H1 (cell line): ENCODE data around the gene WNT7A. TPM values are rescaled to one million over a fixed set of nuclear protein-coding genes. Genes with fewer than 3 reads are reported as not detected.

ENCODE experiments used
- CTCF ChIA-PET: fragments of 300-600 bp; sonication (Branson Sonifier 250); formaldehyde crosslinking; loops from one replicate; lab custom pipeline; 2021; ENCODE audit not compliant: partially characterized antibody; lab: Charles Lee
- POLR2A ChIA-PET: fragments of 300-600 bp; sonication (Branson Sonifier 250); formaldehyde crosslinking; loops from one replicate; lab custom pipeline; 2021; ENCODE audit warnings: inconsistent platforms; ENCODE audit not compliant: partially characterized antibody; lab: Charles Lee
- DNase-seq, 2 experiments: peaks; one replicate each; pipeline versions ENCODE4 v3.0.0 to v3.0.0-alpha.2; 2010 to 2022; ENCODE audit warnings: low spot score in 2 of 2, low read depth in 1 of 2, mixed read lengths in 1 of 2
- FAIRE-seq: peaks from 2 replicates; lab custom pipeline; 2011; peaks lifted over from hg19 to GRCh38; lab: Jason Lieb, UNC
- H2AFZ ChIP-seq: 2 replicates; pipeline ENCODE4 v1.8.1; 2012; ENCODE audit warnings: low read length, inconsistent platforms
- H2AK5ac ChIP-seq: 2 replicates; pipeline ENCODE4 v1.6.1; 2013; ENCODE audit warnings: low read depth, low read length
- H2BK120ac ChIP-seq: replicated peaks from 2 replicates; pipeline ENCODE3; 2013; ENCODE audit warnings: low read depth, low read length, inconsistent platforms
- H2BK12ac ChIP-seq: 2 replicates; pipeline ENCODE4 v1.6.1; 2013; ENCODE audit warnings: low read depth, low read length
- H2BK15ac ChIP-seq: 2 replicates; pipeline ENCODE4 v1.6.1; 2013; ENCODE audit warnings: low read length
- H2BK20ac ChIP-seq: 2 replicates; pipeline ENCODE4 v1.6.1; 2013; ENCODE audit warnings: low read length
- H2BK5ac ChIP-seq: 2 replicates; pipeline ENCODE4 v1.6.1; 2013; ENCODE audit warnings: low read depth, low read length
- H3K14ac ChIP-seq: 2 replicates; pipeline ENCODE4 v1.6.1; 2013; ENCODE audit warnings: inconsistent platforms; ENCODE audit not compliant: insufficient read length
- H3K18ac ChIP-seq: 2 replicates; pipeline ENCODE4 v1.6.1; 2013; ENCODE audit warnings: low read length; ENCODE audit errors: extremely low read depth
- H3K23ac ChIP-seq: 2 replicates; pipeline ENCODE4 v1.6.1; 2013; ENCODE audit warnings: inconsistent platforms; ENCODE audit not compliant: insufficient read length
- H3K23me2 ChIP-seq: 2 replicates; pipeline ENCODE4 v1.6.1; 2013; ENCODE audit warnings: low read depth, low read length
- H3K27ac ChIP-seq: 2 replicates; pipeline ENCODE4 v1.6.1; 2011; ENCODE audit warnings: low read depth, low read length, inconsistent platforms
- H3K27me3 ChIP-seq, 4 experiments: replicated peaks in 1 of 4; 1 replicate in 1 of 4; 2 replicates in 3 of 4; pipeline versions ENCODE4 v1.6.1 to v1.8.1; 2011 to 2013; ENCODE audit warnings: low read length in 3 of 4, mild to moderate bottlenecking in 3 of 4, inconsistent platforms in 2 of 4, mixed read lengths in 2 of 4, moderate library complexity in 1 of 4; ENCODE audit not compliant: control insufficient read depth in 3 of 4, insufficient read depth in 3 of 4; ENCODE audit errors: extremely low read depth in 1 of 4
- H3K36me3 ChIP-seq, 4 experiments: 2 replicates each; pipeline versions ENCODE4 v1.6.1 to v1.8.1; 2011 to 2013; ENCODE audit warnings: mild to moderate bottlenecking in 4 of 4, low read length in 3 of 4, moderate library complexity in 2 of 4, control low read depth in 1 of 4, inconsistent platforms in 1 of 4; ENCODE audit not compliant: insufficient read depth in 4 of 4, control insufficient read depth in 2 of 4
- H3K4ac ChIP-seq: replicated peaks from 2 replicates; pipeline ENCODE3; 2013; ENCODE audit warnings: low read length, low read depth, mixed read lengths, inconsistent platforms; ENCODE audit not compliant: insufficient read length
- H3K4me1 ChIP-seq, 4 experiments: replicated peaks in 1 of 4; 1 replicate in 1 of 4; 2 replicates in 3 of 4; pipeline versions ENCODE4 v1.6.1 to v1.8.1; 2011 to 2013; ENCODE audit warnings: low read length in 3 of 4, inconsistent platforms in 2 of 4, mixed read lengths in 1 of 4; ENCODE audit not compliant: insufficient read depth in 4 of 4, control insufficient read depth in 3 of 4
- H3K4me2 ChIP-seq, 2 experiments: 2 replicates each; pipeline versions ENCODE4 v1.6.1 to v1.8.1; 2011 to 2013; ENCODE audit warnings: low read depth in 2 of 2, low read length in 2 of 2, control low read depth in 1 of 2, inconsistent platforms in 1 of 2, mild to moderate bottlenecking in 1 of 2; ENCODE audit not compliant: insufficient read depth in 1 of 2
- H3K4me3 ChIP-seq, 4 experiments: fragments of 200-600, 300-600 bp in 1 of 4; sonication (generic), shearing (Covaris generic), sonication (Bioruptor Twin) in 1 of 4; 2 replicates each; pipeline versions ENCODE4 v1.5.1 to v1.8.1; 2011 to 2016; ENCODE audit warnings: low read length in 4 of 4, low read depth in 3 of 4, control low read depth in 2 of 4, inconsistent platforms in 2 of 4, mild to moderate bottlenecking in 2 of 4, mixed read lengths in 1 of 4, moderate library complexity in 1 of 4; ENCODE audit not compliant: insufficient read depth in 2 of 4; ENCODE audit errors: extremely low read depth in 1 of 4
- H3K56ac ChIP-seq: replicated peaks from 2 replicates; pipeline ENCODE3; 2013; ENCODE audit warnings: low read depth, mild to moderate bottlenecking, mixed read lengths, low read length, inconsistent platforms; ENCODE audit not compliant: insufficient read length
- H3K79me1 ChIP-seq: 2 replicates; pipeline ENCODE4 v1.6.1; 2013; ENCODE audit warnings: low read depth, low read length, control low read depth
- H3K79me2 ChIP-seq, 2 experiments: 2 replicates each; pipeline versions ENCODE4 v1.6.1 to v1.8.1; 2012 to 2013; ENCODE audit warnings: low read length in 2 of 2, mild to moderate bottlenecking in 2 of 2, inconsistent platforms in 1 of 2; ENCODE audit not compliant: insufficient read depth in 2 of 2, control insufficient read depth in 1 of 2
- H3K9ac ChIP-seq, 4 experiments: replicated peaks in 1 of 4; 1 replicate in 1 of 4; 2 replicates in 3 of 4; pipeline versions ENCODE4 v1.6.1 to v1.8.1; 2011 to 2013; ENCODE audit warnings: low read depth in 3 of 4, low read length in 3 of 4, control low read depth in 2 of 4, mild to moderate bottlenecking in 2 of 4, moderate library complexity in 2 of 4, inconsistent platforms in 1 of 4; ENCODE audit errors: extremely low read depth in 1 of 4
- H3K9me3 ChIP-seq, 2 experiments: 2 replicates each; pipeline versions ENCODE4 v1.6.1 to v1.8.1; 2012 to 2013; ENCODE audit warnings: mild to moderate bottlenecking in 2 of 2, moderate library complexity in 2 of 2, control low read depth in 1 of 2, inconsistent platforms in 1 of 2, low read depth in 1 of 2, low read length in 1 of 2, mixed read lengths in 1 of 2; ENCODE audit not compliant: insufficient read depth in 2 of 2
- H4K20me1 ChIP-seq, 2 experiments: replicated peaks in 1 of 2; 2 replicates each; pipeline versions ENCODE3 to v1.8.1; 2011 to 2013; ENCODE audit warnings: inconsistent platforms in 2 of 2, low read length in 2 of 2, mild to moderate bottlenecking in 1 of 2; ENCODE audit not compliant: insufficient read depth in 2 of 2, control insufficient read depth in 1 of 2
- H4K5ac ChIP-seq: 2 replicates; pipeline ENCODE4 v1.6.1; 2013; ENCODE audit warnings: low read length, low read depth, mixed read lengths, inconsistent platforms; ENCODE audit not compliant: insufficient read length
- H4K8ac ChIP-seq: 2 replicates; pipeline ENCODE4 v1.8.0; 2013; ENCODE audit warnings: mild to moderate bottlenecking, moderate library complexity, low read length, inconsistent platforms; ENCODE audit not compliant: insufficient read depth; ENCODE audit errors: extremely low read depth
- H4K91ac ChIP-seq: replicated peaks from 2 replicates; pipeline ENCODE3; 2013; ENCODE audit warnings: low read length, mixed read lengths, inconsistent platforms; ENCODE audit not compliant: insufficient read length
- HDAC2 ChIP-seq, 2 experiments: fragments of 300-600 bp in 1 of 2; sonication (generic) in 1 of 2; IDR thresholded peaks; 2 replicates each; pipeline ENCODE4 v1.6.1; 2011 to 2012; ENCODE audit warnings: low read depth in 2 of 2, low read length in 2 of 2, mild to moderate bottlenecking in 2 of 2, moderate library complexity in 2 of 2, borderline replicate concordance in 1 of 2, inconsistent platforms in 1 of 2
- RNF2 ChIP-seq: fragments of 200-900, 300-1000 bp; sonication (generic); IDR thresholded peaks from 2 replicates; pipeline ENCODE4 v1.7.1; 2016; ENCODE audit warnings: borderline replicate concordance, low read depth, mild to moderate bottlenecking, antibody characterized with exemption, low read length; ENCODE audit not compliant: poor library complexity, severe bottlenecking; ENCODE audit errors: missing control alignments
- SIN3A ChIP-seq, 2 experiments: IDR thresholded peaks in 1 of 2; conservative IDR thresholded peaks in 1 of 2; 2 replicates each; pipeline ENCODE4 v1.6.1; 2011 to 2012; ENCODE audit warnings: low read length in 2 of 2, improper control_type of control experiment in 1 of 2, low read depth in 1 of 2, mild to moderate bottlenecking in 1 of 2
- SIX5 ChIP-seq: IDR thresholded peaks from 2 replicates; pipeline ENCODE4 v1.6.1; 2011; ENCODE audit warnings: mild to moderate bottlenecking, low read depth, low read length
- YY1 ChIP-seq: IDR thresholded peaks from 2 replicates; pipeline ENCODE4 v1.6.1; 2011; ENCODE audit warnings: low read depth, mild to moderate bottlenecking, low read length
- WGBS, 2 experiments: shearing (Covaris generic) in 1 of 2; methylation state at CpG; one replicate each; pipeline versions ENCODE4 v1.1.6 to v1.1.7; 2013 to 2015; ENCODE audit warnings: low lambda C conversion rate in 2 of 2, mixed read lengths in 2 of 2, inconsistent platforms in 1 of 2, low coverage in 1 of 2, missing lambda C conversion rate in 1 of 2; ENCODE audit not compliant: insufficient replicate concordance in 2 of 2, insufficient coverage in 1 of 2, insufficient read length in 1 of 2; ENCODE audit errors: extremely low coverage in 1 of 2, missing lambda C conversion rate in 1 of 2; 5-methylcytosine and 5-hydroxymethylcytosine counted together
- polyA plus RNA-seq, 7 experiments: library from polyadenylated mRNA; depleted of rRNA in 3 of 7; stranded (reverse) in 5 of 7; unstranded in 2 of 7; fragments of >200 nt in 5 of 7; fragments of 200-250 nt in 2 of 7; gene quantifications; 1 replicate in 5 of 7; 2 replicates in 1 of 7; 4 replicates in 1 of 7; pipeline versions ENCODE4 v1.2.1 to v1.2.3, GENCODE V29; 2011 to 2013; ENCODE audit warnings: missing spikeins in 2 of 7, mixed read lengths in 2 of 7
- total RNA-seq: library from RNA; stranded (reverse); fragmentation: NEBNext Ultra II Directional; extraction: Animal tissue kit (Norgen Biotek cat#: 25700); gene quantifications from 2 replicates; pipeline ENCODE4 v1.2.1, GENCODE V29; 2021

The WNT7A gene
- total and polyA plus RNA-seq, 2 of the 8 experiments (the other 6 are each of a cell fraction or from before 2014, with no cell fraction given) = 0.02 TPM; not detected in 1

DNA sequence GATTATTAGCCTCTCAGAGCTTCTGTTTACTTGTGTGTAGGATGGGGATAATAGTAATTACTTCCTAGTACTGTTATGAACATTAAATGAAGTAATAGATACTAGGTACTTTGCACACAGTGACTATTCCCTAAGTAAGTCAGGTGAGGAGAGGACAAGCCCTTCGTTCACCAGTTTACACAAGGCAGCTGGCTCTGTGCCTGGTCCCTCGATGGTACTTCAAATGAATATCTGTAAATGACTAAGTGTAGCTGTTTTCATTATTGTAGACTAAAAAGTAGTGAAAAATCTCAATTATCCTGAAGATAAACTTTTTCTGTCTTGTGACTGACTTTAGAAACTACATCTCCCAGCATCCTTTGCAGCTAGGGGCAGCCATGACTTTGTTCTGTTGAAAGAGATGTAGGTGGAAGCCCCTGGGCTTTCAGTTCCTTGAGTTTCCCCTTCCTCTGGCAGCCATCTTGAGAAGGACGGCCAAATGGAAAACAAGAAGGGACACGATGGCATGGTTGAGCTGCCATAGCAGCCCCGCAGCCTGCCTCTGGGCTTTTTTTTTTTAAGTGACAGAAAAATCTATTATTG is 11.7 kb upstream of the WNT7A start:
- no peak overlapping the region for H2BK15ac ChIP-seq
- DNase-seq (peak in 1 of 2 experiments; percentile 45), FAIRE-seq (peak; percentile 24)
- no peak overlapping the region for H3K4ac ChIP-seq
- H2BK5ac ChIP-seq = no peak overlapping the region
- H2BK20ac ChIP-seq = no peak overlapping the region
- H4K20me1 ChIP-seq = peaks cover 0 to 2% of the 10 kb centered on the region in 2 experiments
- H3K27me3 ChIP-seq = peaks cover 8 to 24% (median 20%) of the 10 kb centered on the region in 4 experiments
- H3K56ac ChIP-seq = no peak overlapping the region
- H4K8ac ChIP-seq = no peak overlapping the region
- no peak overlapping the region for H2AK5ac ChIP-seq
- no peaks in the 10 kb centered on the region for H3K79me1 ChIP-seq
- POLR2A ChIA-PET = no interaction called here
- H3K23ac ChIP-seq = no peak overlapping the region
- peaks cover 8% of the 10 kb centered on the region; the same call in 1 of the 2 replicates for H3K23me2 ChIP-seq
- TF ChIP-seq HDAC2 (IDR thresholded peaks at IDR 0.05; ENCODE audit: borderline replicate concordance in 1 of 2, low read depth in 2 of 2, low read length in 2 of 2) (no peak), RNF2 (no peak), SIX5 (peak; percentile 74), YY1 (peak; percentile 98), SIN3A (conservative IDR thresholded peaks at IDR 0.05 in 1 of 2, IDR thresholded peaks at IDR 0.05 in 1 of 2; ENCODE audit: low read depth in 1 of 2, low read length in 2 of 2) (no peak)
- H3K4me2 ChIP-seq = no peak overlapping the region
- no peak overlapping the region for H4K5ac ChIP-seq
- 0 out of 4 replicates have a peak, but pooled peaks cover 0 to 3% of the 10 kb centered on the region in 2 experiments for H3K9me3 ChIP-seq
- H3K9ac ChIP-seq = no peak overlapping the region
- no peak overlapping the region for H3K4me3 ChIP-seq
- H2BK12ac ChIP-seq = no peak overlapping the region
- no peak overlapping the region for H4K91ac ChIP-seq
- no peaks in the 10 kb centered on the region for H3K36me3 ChIP-seq
- H3K18ac ChIP-seq = no peak overlapping the region
- WGBS, 2 experiments = 81% methylated on average over 5 of the region's 5 CpGs; no CpG with 5 or more reads in 1 of the 2 experiments
- peaks cover 0 to 13% (median 8%) of the 10 kb centered on the region in 4 experiments; a peak in 4 of 7 replicates for H3K4me1 ChIP-seq
- peak overlapping the region; percentile 41; the same call in 1 of the 2 replicates for H2AFZ ChIP-seq
- H3K14ac ChIP-seq = no peak overlapping the region
- H3K27ac ChIP-seq = no peak overlapping the region
- CTCF ChIA-PET = interaction anchor here (0.6 to 19.2 kb wide), 8 partner anchors 8 to 344 kb away, joined by 3 to 765 read pairs (median 4); partner anchors contain the start of genes LSM3 and XPC
- H3K79me2 ChIP-seq = no peaks in the 10 kb centered on the region
- no peak overlapping the region for H2BK120ac ChIP-seq
